Heart right ventricle (tissue), 16 donors: ENCODE results near the gene MRPL49. TPM values are rescaled to one million over a fixed set of nuclear protein-coding genes. Genes with fewer than 3 reads are reported as not detected.

Experiments used
- ATAC-seq, 8 donors: fragments of 200-7000 bp; cut with Tn5 transposase; one replicate each; pipeline ENCODE4 v1.9.1; 2020; ENCODE audit warnings: mild to moderate bottlenecking in 8 of 8, moderate library complexity in 8 of 8, moderate number of reproducible peaks in 1 of 8
- DNase-seq, 2 donors: peaks; one replicate each; pipeline ENCODE4 v3.0.0-alpha.2; 2020
- H3K27ac ChIP-seq, 10 donors: fragments of 200-600 bp; sonication (generic) in 2 of 10; one replicate each; pipeline versions ENCODE4 v1.5.0 to v1.8.0; 2020 to 2022; ENCODE audit warnings: mild to moderate bottlenecking in 3 of 10
- H3K27me3 ChIP-seq, 7 donors: fragments of 200-600 bp; one replicate each; pipeline ENCODE4 v1.8.0; 2021 to 2022; ENCODE audit warnings: mild to moderate bottlenecking in 2 of 7
- H3K36me3 ChIP-seq, 9 donors: fragments of 200-600 bp; sonication (generic) in 1 of 9; one replicate each; pipeline versions ENCODE4 v1.5.0 to v1.8.0; 2020 to 2022; ENCODE audit warnings: mild to moderate bottlenecking in 2 of 9
- H3K4me1 ChIP-seq, 9 donors: fragments of 200-600 bp; sonication (generic) in 1 of 9; one replicate each; pipeline versions ENCODE4 v1.5.0 to v1.8.0; 2020 to 2022; ENCODE audit warnings: mild to moderate bottlenecking in 4 of 9
- H3K4me3 ChIP-seq, 10 donors: fragments of 200-600 bp; sonication (generic) in 2 of 10; one replicate each; pipeline versions ENCODE4 v1.5.0 to v1.8.0; 2020 to 2022; ENCODE audit warnings: mild to moderate bottlenecking in 7 of 10, moderate library complexity in 2 of 10
- H3K9me3 ChIP-seq, 11 donors: fragments of 200-600 bp in 10 of 11; sonication (generic) in 2 of 11; one replicate each; pipeline versions ENCODE4 v1.5.0 to v1.8.0; 2013 to 2022; ENCODE audit warnings: mild to moderate bottlenecking in 2 of 11, control low read depth in 1 of 11, moderate library complexity in 1 of 11
- WGBS, 2 donors: extraction: QIAGEN DNeasy Blood & Tissue Kit; methylation state at CpG; one replicate each; pipeline ENCODE4 v1.1.7; 2013; ENCODE audit warnings: inconsistent platforms in 1 of 2; 5-methylcytosine and 5-hydroxymethylcytosine counted together
- intact Hi-C, 10 donors: fragments of 100-400 bp; cut with DNase I; formaldehyde crosslinking; loops; one replicate each; pipeline versions ENCODE4 v1.11.1 to v1.14.2; 2022
- polyA plus RNA-seq, 2 donors: library from polyadenylated mRNA; stranded (reverse); fragments of 200-250 nt; gene quantifications; one replicate each; pipeline ENCODE4 v1.2.3, GENCODE V29; 2013
- total RNA-seq, 10 donors: library from RNA; stranded (reverse); fragmentation: NEBNext Ultra II Directional in 3 of 10; extraction: Animal tissue kit (Norgen Biotek cat#: 25700) in 3 of 10; gene quantifications; one replicate each; pipeline versions ENCODE4 v1.2.1 to v1.2.4, GENCODE V29; 2021 to 2023
- TF ChIP-seq, protein P1 (sequence below), 9 donors: fragments of 200-600 bp; sonication (generic) in 2 of 9; IDR thresholded peaks; one replicate each; pipeline versions ENCODE4 v1.5.0 to v1.8.0; 2021 to 2022; ENCODE audit warnings: antibody characterized with exemption in 9 of 9, mild to moderate bottlenecking in 5 of 9, moderate library complexity in 1 of 9
- donor health status: Arrhythmogenic right ventricular cardiomyopathy.
- donor health status: ischemic (EF 13 %, LVEDD 7.1; RV severe dilation, severe dysfunction).
- donor health status: healthy with polysubstance abuse.
- donor health status: DM: no; HTN: yes; CAD: no.
- donor health status: DM: no; HTN: no; CAD: no.
- donor health status: ischemic (EF 25% LVEDD 6.9; RV normal size, moderate dysfunction).
- donor health status: ischemic (EF 25% LVEDD 5.7; RV mildly dilated, moderate dysfunction).
- donor health status: healthy.
- donor health status: DM: yes; HTN: yes; CAD: no.
- donor health status: Ischemic cardiomyopathy.
- donor health status: ischemic (EF 35%, LVEDD 5.7; RV mildly dilated, moderate dysfunction).
- donor health status: nonischemic (EF 11% LVEDD 7.7; RV severe dilation, severe dysfunction).
- donor health status: DM: yes; HTN: yes; CAD: no.
- donor health status: PGD.
- donor health status: ischemic (EF 29% LVEDD 5.4; RV normal size, mild dysfunction).
- donor health status: nonischemic (EF 23%, LVEDD 6.1; RV moderate dilation, normal function).

The MRPL49 gene
- total and polyA plus RNA-seq, 12 donors: 6.4 to 44.8 (median 39.3) TPM

DNA sequence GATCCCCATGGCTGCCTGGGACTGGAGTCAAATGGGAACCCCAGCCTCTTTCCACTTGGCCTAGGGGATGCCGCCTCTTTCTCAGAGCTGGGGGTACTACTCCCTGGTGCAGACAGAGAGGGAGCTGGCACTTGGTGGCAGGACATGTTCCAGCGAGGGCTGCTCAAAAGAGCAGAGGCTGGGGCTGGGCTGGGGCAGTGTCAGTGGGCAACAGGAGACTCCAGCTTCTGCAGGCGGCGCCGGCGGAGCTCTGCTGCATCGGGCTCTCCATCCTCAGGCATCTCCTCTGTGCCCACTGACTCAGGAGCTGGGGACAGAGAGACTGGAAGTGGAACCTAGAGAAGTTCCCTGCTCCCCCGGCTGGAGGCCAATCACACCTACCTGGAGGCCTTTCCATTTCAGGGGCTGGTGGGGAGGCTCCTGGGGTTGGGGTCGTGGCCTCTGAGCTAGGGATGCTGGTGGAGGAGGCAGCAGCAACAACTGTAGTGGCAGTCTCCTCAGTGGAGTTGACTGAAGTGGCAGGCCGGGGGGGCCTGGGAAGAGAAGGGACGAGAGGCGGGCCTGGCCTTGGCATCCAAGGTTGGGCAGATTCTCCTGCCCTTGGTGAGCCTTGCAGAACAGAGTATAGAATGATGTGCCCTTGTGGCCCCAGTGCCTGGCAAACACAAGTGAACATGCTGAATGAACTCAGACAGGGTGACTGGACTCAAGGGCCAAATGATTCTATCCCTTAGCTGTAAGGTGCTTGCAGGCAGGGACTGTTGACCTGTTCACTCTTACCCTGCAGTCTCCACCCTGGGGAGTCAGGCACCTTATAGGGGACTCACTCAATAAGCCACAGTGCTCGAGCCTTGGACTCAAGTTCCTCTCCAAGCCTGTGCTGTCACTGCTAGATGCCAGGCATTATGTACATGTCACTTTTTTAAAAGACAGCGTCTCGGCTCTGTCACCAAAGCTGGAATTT lies 6.3 kb downstream of the MRPL49 start:
- peaks cover 7 to 94% (median 73%) of the 10 kb centered on the region in 9 donors for H3K36me3 ChIP-seq
- TF ChIP-seq, protein P1, sequence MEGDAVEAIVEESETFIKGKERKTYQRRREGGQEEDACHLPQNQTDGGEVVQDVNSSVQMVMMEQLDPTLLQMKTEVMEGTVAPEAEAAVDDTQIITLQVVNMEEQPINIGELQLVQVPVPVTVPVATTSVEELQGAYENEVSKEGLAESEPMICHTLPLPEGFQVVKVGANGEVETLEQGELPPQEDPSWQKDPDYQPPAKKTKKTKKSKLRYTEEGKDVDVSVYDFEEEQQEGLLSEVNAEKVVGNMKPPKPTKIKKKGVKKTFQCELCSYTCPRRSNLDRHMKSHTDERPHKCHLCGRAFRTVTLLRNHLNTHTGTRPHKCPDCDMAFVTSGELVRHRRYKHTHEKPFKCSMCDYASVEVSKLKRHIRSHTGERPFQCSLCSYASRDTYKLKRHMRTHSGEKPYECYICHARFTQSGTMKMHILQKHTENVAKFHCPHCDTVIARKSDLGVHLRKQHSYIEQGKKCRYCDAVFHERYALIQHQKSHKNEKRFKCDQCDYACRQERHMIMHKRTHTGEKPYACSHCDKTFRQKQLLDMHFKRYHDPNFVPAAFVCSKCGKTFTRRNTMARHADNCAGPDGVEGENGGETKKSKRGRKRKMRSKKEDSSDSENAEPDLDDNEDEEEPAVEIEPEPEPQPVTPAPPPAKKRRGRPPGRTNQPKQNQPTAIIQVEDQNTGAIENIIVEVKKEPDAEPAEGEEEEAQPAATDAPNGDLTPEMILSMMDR (IDR thresholded peaks at IDR 0.05): no peak
- intact Hi-C loops: no loop called here

DNA sequence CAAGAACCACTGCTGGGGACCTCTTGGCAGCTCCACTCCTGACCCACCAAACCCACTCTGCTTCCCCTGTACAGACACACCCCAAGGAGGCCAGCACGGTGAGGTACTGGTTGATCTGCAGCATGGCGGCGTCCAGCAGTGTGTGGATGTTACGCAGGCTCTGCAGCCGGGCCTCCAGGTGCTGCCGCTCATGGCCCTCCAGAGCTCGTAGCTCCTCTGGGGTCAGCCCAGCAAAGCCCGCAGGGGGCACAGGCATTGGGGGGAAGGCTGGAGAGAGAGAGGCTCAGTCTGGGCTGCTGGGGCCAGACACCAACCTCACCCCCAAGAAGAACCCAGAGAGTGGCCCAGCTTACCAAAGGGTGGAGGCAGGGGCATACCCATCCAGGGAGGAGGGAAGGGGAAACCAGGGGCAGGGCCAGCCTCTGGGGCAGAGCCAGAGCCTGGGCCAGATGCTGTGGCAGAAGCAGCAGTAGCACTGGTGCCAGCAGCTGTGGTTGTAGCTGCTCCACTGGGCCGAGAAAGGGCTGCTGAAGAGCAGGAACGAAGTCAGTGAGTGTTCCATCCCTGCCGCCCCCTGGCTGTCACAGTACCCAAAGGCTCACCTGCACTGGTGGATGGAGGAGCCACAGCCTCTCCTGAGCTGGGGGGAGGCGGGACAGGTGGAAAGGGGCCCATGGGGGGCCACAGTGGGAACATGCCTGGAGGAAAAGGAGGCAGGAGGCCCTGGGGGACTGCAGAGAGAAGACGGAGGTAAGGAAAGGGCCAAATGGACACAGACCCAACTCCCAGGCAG lies 7.7 kb downstream of the MRPL49 start:
- no peaks in the 10 kb centered on the region for H3K27me3 ChIP-seq
- intact Hi-C loops: loop anchor here in 2 of 10 donors (10.0 kb wide), 1 partner anchor 125 kb away; no protein-coding TSS in a partner anchor

More for the DNA sequence above, 6.3 kb downstream of the MRPL49 start:
- ATAC-seq (no peak), DNase-seq (no peak)
- 84% methylated on average over 15 of the region's 15 CpGs for WGBS, 2 donors
- Histone ChIP-seq H3K27ac (no peak overlapping the region), H3K27me3 (no peaks in the 10 kb centered on the region), H3K4me3 (no peak overlapping the region), H3K9me3 (no peaks in the 10 kb centered on the region), H3K4me1 (peaks cover 6 to 20% (median 13%) of the 10 kb centered on the region in 9 donors)

GRCh38 chr11:65130631-65131416 lies 8.7 kb downstream of the MRPL49 start:
- H3K27ac ChIP-seq: no peak overlapping the region
- peaks cover 7 to 75% (median 58%) of the 10 kb centered on the region in 9 donors for H3K36me3 ChIP-seq
- DNase-seq: no peak
- 80 to 88% methylated on average over 19 of the region's 19 CpGs for WGBS, 2 donors
- ATAC-seq: no peak
- TF ChIP-seq, protein P1 (IDR thresholded peaks at IDR 0.05): no peak
- intact Hi-C loops: loop anchor here in 2 of 10 donors (10.0 kb wide), 1 partner anchor 124 kb away; no protein-coding TSS in a partner anchor
- no peaks in the 10 kb centered on the region for H3K27me3 ChIP-seq
- no peaks in the 10 kb centered on the region for H3K9me3 ChIP-seq
- no peak overlapping the region for H3K4me3 ChIP-seq
- peaks cover 12 to 33% (median 23%) of the 10 kb centered on the region in 9 donors for H3K4me1 ChIP-seq

More for the DNA sequence above, 7.7 kb downstream of the MRPL49 start:
- ATAC-seq: no peak
- peaks cover 7 to 84% (median 66%) of the 10 kb centered on the region in 9 donors for H3K36me3 ChIP-seq
- TF ChIP-seq, protein P1 (IDR thresholded peaks at IDR 0.05): no peak
- H3K27ac ChIP-seq: no peak overlapping the region
- peaks cover 6 to 24% (median 17%) of the 10 kb centered on the region in 9 donors for H3K4me1 ChIP-seq
- H3K9me3 ChIP-seq: no peaks in the 10 kb centered on the region
- WGBS, 2 donors: 86 to 90% methylated on average over 13 of the region's 13 CpGs
- H3K4me3 ChIP-seq: no peak overlapping the region
- no peak for DNase-seq
